GM21381 (cell line): ENCODE data around the gene RRP1B.
"Not testable (repeated sequence)": the region's sequence is repeated elsewhere in the genome, so short reads cannot be mapped to it uniquely, and the experiment has no call there.

Source experiments
- ATAC-seq: cut with Tn5 transposase; IDR thresholded peaks from one replicate; pipeline ENCODE4 v1.9.1; 2021; ENCODE audit warnings: mild to moderate bottlenecking, moderate library complexity; ENCODE audit not compliant: unreplicated experiment

Gene RRP1B

DNA sequence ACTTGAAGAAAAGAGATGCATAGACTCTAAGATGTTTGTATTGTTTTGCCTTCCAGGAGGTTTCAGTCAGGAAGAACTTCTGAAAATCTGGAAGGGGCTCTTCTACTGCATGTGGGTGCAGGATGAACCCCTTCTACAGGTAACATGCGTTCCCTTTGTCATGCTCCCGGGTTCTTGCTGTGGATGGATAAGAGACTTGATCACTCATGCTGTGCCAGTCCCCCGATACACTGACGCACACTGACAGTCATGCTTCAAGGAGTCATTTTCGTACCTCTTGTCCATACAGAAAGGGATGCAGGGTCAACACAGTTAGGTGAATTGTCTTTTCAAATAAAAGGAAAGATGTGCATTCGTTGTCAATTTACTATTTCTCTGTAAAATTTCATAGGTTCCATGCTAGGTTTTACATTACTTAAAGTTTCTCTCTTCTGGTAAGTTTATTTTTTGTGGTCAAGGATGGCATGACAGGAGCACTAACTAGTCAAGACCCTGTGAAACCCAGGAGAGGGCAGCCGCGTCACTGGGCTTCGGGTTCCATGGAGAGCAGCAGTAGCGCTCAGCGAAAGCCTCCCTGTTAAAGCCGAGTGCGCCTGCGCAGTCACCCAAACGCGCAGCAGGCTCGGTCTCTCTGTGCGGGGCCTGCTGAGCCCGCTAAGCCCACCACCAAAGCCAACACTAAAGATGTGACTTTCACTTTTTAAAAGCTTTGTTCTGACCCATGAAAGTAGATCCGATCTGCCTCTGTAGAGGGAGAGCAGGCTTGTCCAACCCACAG is 10.7 kb downstream of the RRP1B start:
- no peak for ATAC-seq

DNA sequence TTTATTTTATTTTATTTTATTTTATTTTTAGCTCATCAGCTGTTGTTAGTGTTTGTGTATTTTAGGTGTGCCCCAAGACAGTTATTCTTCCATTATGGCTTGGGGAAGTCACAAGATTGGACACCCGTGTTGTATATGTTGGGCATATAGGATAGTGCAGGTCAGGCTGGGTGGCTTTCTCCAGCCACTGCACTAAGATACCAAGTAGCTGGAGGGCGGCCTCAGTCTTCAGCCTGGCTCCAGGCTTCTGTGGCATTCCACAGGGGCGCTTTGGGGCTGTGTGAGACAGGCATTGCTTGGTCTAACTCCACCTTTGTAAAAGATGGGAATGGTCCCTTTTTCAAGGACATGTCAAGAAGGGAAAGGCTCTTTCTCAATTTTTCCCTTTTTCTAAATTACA is 16.5 kb downstream of the RRP1B start:
- ATAC-seq, result no peak

DNA sequence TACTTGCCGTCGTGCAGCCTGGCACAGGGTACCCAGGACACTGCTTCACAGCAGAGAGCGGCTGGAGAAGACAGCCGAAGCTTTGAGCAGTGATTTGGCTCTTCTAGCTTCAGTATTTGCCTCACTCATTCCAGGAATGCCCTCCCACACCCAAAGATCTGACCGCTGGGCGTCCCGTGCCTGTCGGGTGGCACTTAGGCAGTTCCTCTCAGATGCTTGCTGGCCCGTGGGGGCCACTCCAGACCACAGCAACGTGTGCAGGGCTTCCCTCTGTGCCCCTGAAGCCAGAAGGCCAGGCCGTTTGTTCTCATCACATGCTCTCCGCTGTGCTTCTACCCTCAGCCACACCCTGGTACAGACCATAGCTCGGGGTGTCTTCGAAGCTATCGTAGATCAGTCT is 17.0 kb downstream of the RRP1B start:
- no peak for ATAC-seq

DNA sequence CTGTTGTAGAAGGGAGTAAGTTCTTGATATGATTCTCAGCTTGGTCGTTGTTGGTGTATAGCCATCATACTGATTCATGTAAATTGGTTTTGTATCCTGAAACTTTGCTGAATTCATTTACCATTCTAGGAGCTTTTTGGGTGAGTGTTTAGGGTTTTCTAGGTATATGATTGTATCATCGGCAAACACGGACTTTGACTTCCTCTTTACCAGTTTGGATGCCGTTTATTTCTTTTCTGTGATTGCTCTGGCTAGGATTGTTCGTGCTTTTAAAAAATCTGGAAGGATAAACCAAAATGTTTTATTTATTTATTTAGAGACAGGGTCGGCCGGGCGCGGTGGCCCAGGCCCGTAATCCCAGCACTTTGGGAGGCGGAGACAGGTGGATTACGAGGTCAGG is 20.6 kb downstream of the RRP1B start:
- no peak for ATAC-seq

DNA sequence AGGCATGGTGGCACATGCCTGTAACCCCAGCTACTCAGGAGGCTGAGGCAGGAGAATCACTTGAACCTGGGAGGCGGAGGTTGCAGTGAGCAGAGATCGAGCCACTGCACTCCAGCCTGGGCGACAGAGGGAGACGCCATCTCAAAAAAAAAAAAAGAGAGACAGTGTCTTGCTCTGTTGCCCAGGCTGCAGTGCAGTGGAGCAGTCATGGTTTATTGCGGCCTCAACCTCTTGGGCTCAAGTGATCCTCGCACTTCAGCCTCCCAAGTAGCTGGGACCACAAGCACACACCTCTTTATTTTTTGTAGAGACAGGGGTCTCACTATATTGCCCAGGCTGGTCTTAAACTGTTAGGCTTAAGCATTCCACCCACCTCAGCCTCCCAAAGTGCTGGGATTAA is 21.1 kb downstream of the RRP1B start:
- ATAC-seq, result not testable (repeated sequence)

DNA sequence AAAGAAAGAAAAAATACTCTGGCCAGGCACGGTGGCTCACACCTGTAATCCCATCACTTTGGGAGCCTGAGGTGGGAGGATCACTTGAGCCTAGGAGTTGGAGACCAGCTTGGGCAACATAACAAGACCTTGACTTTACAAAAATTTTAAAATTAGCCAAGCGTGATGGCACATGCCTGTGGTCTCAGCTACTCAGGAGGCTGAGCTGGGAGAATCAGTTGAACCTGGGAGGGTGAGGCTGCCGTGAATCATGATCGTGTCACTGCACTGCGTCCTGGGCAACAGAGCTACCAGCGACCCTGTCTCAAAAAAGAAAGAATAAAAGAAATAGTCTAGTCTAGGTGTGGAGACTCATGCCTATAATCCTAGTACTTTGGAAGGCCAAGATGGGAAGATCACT is 22.3 kb downstream of the RRP1B start:
- no peak for ATAC-seq

DNA sequence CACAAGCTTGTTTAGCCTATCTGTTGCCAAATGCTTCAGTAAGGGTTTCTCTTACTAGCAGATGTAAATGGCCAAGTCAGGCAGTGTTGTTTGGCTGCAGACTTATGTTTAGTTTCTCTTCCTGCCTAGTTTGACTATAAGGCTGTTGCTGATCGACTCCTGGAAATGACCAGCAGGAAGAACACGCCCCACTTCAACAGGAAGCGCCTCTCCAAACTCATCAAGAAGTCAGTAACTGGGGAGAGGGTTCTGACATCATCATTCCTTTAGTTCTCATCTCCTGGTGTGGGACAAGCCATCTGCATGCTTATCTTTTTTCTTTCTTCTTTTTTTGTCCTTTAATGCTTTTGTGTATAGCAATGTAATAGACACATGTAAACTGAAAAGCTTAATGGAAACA is 25.1 kb downstream of the RRP1B start:
- ATAC-seq, result no peak

DNA sequence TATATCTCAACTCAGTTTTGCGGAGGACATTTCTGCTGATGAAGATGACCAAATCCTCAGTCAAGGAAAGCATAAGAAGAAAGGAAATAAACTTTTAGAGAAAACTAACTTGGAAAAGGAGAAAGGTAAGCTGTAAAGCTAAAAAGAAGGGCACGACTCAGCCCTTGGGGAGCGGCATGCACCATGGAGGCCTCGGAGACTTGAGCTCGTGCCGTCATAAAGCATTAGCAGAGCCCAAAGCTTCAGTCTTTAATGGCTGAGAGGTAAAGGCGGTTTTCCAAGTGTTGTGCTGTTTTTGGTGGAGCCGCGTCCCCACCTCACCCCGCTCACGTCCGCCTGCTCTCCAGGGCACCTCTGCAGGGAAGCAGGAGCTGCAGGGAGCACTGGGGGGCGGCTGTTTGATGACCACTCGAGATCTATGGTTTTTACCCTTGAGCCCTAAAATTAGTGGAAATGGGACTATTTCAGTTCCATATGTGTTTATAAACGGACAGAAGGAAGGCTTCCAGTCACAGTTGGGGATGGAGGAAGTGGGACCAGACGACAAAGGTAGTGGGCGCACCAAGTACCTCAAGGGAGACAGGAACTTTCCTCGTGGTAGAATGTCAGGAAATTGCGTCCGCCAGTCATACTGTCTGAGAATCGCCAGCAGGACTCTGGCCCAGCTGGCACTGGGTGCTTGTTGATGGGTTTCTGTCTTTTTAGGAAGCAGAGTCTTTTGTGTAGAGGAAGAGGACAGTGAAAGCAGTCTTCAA is 27.6 kb downstream of the RRP1B start:
- no peak for ATAC-seq

DNA sequence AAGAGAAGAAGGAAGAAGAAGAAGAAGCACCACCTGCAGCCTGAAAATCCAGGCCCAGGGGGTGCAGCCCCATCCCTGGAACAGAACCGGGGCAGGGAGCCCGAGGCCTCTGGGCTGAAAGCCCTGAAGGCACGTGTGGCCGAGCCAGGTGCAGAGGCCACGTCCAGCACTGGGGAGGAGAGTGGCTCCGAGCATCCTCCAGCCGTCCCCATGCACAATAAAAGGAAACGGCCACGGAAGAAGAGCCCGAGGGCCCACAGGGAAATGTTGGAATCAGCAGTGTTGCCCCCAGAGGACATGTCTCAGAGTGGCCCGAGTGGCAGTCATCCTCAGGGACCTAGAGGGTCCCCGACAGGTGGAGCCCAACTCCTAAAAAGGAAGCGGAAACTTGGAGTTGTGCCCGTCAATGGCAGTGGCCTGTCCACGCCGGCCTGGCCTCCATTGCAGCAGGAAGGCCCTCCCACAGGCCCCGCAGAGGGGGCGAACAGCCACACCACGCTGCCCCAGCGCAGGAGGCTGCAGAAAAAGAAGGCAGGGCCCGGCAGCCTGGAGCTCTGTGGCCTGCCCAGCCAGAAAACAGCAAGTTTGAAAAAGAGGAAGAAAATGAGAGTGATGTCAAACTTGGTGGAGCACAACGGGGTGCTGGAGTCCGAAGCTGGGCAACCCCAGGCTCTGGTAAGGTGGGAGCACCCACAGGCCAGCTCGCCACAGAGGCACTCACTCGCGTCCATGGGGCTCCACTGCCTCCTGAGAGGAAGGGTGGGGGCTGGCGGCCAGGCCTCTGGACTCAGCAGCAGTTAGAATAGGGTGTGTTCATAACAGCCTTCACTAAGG is 28.4 kb downstream of the RRP1B start:
- no peak for ATAC-seq

DNA sequence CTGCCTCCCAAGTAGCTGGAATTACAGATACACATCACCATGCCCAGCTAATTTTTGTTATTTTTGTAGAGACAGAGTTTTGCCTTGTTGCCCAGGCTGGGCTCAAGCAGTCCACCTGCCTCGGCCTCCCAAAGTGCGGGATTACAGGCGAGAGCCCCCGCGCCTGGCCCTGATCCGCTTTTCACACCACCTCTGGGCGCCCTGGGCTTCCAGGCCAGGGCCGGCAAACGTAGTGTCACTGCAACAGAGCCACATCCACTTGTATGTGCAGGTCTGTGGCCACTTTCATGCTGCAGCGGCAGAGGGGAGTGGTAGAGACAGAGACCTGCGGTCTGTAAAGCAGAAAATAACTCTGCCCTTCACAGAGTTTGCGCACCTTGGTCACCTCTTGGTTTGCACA is 29.5 kb downstream of the RRP1B start:
- no peak for ATAC-seq

DNA sequence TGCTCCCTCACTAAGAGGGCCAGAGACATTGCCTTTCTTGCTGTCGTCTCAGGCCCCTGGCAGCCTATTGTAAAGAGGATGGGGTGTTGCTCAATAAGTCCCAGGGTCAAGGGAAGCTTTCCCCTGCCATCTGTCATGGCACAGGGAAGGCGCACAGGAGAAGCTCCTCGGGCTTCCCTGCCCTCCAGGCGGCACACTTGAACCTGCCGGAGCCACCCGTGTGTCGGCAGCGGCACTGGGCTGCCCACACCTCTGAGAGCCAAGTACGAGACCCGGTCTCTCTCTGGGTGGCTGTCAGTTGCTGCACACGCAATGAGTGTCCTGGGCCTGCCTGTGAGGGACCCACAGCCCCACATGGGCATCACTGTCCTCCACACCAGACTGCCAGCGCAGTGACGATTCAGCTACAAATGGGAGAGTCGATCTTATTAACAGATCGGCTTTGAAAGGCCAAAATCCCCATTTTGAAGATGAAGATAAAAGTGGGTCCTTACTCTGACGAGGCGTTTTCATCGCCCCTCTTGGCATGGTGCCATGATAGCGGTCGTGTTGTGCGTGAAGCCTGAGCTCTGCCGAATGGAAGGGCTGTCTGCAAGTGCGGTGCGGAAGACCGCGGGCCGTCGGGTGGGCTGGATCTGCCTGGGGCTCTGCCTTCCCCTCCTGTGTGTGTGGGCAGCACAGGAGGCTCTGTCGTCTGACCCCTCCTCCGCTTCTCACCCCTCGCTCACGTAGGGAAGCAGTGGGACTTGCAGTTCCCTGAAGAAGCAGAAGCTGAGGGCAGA is 30.4 kb downstream of the RRP1B start:
- ATAC-seq, result no peak

DNA sequence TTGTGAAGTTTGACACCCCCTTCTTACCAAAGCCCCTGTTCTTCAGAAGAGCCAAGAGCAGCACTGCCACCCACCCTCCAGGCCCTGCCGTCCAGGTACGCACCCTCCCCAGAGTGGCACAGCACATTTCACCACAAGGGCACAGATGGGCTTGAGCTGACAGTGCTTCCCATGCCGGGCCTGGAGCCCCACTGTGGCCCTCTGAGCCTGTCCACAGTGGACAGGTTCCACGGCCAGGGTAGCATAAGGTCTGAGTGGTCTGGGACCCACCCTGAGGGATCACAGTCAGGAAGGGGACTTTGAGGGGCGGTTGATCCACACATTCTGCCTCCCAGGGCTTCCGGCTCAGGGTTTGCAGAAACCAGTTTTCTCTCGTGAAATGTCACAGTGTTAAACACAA is 31.0 kb downstream of the RRP1B start:
- no peak for ATAC-seq

DNA sequence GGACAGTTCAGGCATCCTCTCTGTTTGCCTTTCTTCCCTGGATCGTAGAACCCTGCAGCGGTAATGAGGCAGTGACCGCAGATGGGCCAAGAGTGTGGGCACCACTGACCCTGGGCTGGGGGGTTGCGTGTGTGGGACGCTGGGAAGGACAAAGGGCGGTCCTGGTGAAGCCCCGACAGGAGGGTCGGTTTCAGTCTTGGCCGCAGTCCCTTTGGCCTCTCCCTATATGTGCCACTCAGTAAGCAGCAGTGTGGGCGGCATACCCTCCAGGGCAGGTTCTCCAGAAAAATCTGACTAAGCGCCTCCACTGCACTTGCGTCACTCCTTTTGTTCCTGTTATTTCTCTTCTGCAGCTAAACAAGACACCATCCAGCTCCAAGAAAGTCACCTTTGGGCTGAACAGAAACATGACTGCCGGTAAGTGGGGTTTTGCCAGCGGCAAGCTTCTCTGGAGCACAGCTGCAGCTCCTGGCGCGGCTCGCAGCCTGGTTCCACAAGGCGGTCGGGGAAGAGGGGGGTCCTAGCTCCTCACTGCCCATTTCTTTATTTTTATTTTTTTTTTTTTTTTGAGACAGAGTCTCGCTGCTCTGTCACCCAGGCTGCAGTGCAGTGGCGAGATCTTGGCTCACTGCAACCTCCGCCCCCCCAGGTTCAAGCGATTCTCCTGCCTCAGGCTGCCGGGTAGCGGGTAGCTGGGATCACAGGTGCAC is 31.9 kb downstream of the RRP1B start:
- ATAC-seq, result no peak

DNA sequence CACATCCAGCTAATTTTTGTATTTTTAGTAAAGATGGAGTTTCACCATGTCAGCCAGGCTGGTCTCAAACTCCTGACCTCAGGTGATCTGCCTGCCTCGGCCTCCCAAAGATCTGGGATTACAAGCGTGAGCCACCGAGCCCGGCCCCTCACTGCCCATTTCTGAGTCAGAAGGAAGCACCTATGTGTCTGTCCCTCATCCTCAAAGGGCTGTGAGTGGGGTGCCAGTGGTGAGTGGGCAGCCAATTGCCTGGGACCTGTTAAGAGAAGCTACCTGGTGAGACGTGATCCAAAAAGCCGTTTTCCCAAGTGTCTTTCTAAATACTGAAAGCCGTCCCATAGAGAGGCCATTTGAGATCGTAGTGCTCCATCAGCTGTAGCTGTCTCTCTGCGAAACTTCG is 32.4 kb downstream of the RRP1B start:
- no peak for ATAC-seq

DNA sequence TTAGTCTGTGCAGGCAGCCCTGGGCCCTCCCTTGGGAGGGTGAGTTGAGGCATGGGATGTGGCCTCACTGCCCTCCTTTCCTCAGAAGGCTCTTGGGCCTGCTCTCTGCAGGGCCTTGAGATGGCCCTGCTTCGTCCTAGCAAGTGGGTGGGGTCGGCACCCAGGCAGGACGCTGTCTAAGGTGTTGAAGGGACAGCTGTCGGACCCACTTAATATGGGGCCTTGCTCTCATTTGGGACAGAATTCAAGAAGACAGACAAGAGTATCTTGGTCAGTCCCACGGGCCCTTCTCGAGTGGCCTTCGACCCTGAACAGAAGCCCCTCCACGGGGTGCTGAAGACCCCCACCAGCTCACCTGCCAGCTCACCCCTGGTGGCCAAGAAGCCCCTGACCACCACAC is 33.6 kb downstream of the RRP1B start:
- ATAC-seq, result no peak

DNA sequence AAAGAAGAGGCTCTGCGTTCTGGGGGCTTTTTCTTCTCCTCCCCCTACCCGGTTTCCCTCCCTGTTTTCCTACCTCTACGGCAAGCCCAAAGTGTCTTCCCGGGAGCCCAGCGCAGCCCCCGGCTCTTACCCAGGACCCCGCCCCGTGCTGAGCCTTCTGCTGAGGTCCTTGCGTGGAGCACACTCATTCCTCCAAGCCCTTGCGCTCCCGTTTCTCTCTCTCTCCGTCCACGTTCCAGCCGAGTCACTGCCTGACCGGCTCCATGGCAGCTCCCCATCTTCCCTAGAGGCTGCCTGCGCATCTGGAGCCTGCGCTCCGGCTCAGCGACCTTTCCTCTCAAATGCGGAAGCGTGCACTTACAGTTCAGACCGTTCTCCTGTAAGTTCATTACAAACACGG is 34.6 kb downstream of the RRP1B start:
- no peak for ATAC-seq

DNA sequence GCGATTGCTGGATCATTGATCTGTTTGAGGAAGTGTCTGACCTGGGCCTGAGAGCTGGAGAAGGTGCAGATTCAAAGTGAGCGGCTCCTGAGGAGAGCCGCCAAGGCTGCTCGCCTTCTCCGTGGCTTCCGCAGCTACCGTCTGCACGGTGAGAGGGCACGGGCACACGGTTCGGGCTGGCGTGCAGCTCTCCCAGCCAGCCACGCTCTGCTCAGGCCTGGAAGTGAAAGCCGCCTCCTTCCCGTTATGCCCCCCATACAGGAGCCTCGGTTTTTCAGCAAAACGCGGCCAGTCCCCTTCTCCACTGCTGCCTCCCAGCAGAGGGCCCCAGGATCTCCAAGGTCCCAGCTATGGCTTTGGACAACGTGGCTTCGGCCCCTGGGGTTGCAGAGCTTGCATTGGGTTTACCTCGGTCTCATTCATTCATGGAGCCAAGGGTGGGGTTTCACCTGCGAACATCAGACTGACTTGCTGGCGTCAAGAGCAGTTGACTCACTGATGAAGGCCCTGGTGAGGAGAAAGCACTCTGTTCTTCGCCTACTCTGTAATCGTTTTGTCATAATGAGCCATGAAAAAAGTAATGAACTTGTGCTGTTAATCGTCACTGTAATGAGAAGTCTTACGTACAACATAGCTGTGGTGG is 35.2 kb downstream of the RRP1B start:
- no peak for ATAC-seq

DNA sequence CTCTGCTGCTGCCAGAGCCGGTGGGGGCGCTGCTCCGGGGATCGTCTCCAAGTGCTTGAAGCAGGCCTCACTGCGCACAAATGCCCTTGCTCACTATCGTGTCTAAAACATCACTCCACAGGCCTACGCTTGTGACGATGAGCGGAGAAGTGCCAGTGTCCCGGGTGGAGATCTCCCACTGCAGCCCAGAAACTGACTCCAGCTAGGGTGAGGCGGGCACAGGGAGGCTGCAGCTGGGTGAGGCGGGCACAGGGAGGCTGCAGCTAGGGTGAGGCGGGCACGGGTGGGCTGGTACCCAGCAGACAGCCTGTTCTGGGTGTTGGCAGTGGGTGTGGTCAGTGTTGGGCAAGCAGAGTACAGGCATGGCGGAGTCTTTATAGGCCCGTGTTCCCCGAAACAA is 36.9 kb downstream of the RRP1B start:
- no peak for ATAC-seq

DNA sequence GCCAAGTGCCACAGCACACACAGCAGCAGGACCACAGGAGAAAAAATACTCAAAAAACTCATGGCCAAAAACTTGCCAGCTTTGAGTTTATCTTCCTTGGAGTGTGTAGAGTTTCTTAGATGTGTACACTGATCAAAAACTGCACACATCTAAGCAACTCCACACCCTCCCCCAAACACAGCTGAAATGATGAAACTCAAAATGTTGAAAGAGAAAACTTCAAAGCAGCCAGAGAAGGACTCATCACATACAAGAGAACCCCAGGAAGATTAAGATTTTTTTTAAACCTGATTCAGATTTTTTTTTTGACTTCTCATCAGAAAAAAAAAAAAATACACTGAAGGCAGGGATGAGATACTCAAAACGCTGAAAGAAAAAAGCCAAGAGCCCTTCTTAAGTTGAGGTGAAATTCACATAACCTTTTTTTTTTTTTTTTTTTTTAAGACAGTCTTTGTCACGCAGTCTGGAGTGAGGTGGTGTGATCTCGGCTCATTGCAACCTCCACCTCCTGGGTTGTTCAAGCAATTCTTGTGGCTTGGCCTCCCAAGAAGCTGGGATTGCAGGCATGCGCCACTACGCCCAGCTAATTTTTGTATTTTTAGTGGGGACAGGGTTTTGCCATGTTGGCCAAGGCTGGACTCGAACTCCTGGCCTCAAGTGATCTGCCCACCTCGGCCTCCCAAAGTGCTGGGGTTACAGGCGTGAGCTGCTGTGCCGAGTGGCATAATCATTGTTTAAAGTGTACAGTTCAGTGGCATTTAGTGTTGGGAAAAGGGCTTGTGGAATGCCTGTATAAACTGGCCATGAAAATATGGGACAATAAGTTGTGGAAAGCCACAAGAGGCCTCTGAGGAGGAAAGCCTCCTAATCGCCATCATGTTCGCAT is 38.6 kb downstream of the RRP1B start:
- no peak for ATAC-seq
